WTC11 (cell line): ENCODE data around the gene PER1. TPM values are rescaled to one million over a fixed set of nuclear protein-coding genes. Genes with fewer than 3 reads are reported as not detected.

ENCODE experiments used
- ARID4B ChIP-seq: sonication (generic); formaldehyde crosslinking; IDR thresholded peaks from 2 replicates; pipeline ENCODE4 v1.8.0; 2023; ENCODE audit warnings: missing genetic modification reagents, mild to moderate bottlenecking, borderline replicate concordance
- ATF6 ChIP-seq: sonication (generic); formaldehyde crosslinking; IDR thresholded peaks from 2 replicates; pipeline ENCODE4 v1.8.1; 2023; ENCODE audit warnings: mild to moderate bottlenecking, missing genetic modification reagents
- CREM ChIP-seq: sonication (generic); formaldehyde crosslinking; IDR thresholded peaks from 2 replicates; pipeline ENCODE4 v1.8.1; 2022; ENCODE audit warnings: mild to moderate bottlenecking, missing genetic modification reagents, moderate library complexity
- E2F4 ChIP-seq: sonication (generic); formaldehyde crosslinking; IDR thresholded peaks from 2 replicates; pipeline ENCODE4 v1.8.1; 2022; ENCODE audit warnings: low read depth, mild to moderate bottlenecking, moderate library complexity, missing genetic modification reagents, borderline replicate concordance
- ELF4 ChIP-seq: sonication (generic); formaldehyde crosslinking; IDR thresholded peaks from 2 replicates; pipeline ENCODE4 v1.8.1; 2022; ENCODE audit warnings: low read depth, mild to moderate bottlenecking, moderate library complexity, missing genetic modification reagents
- ERG ChIP-seq: fragments of 250-450 bp; sonication (Bioruptor Pico); IDR thresholded peaks from 2 replicates; pipeline ENCODE4 v1.8.0; 2021; ENCODE audit warnings: mild to moderate bottlenecking
- ESRRA ChIP-seq: sonication (generic); formaldehyde crosslinking; IDR thresholded peaks from 2 replicates; pipeline ENCODE4 v1.8.1; 2022; ENCODE audit warnings: mild to moderate bottlenecking, missing genetic modification reagents, borderline replicate concordance
- FOXP1 ChIP-seq: sonication (generic); formaldehyde crosslinking; IDR thresholded peaks from 2 replicates; pipeline ENCODE4 v1.8.0; 2022; ENCODE audit warnings: missing genetic modification reagents, mild to moderate bottlenecking, moderate library complexity, borderline replicate concordance
- GRHL2 ChIP-seq: fragments of 250-450 bp; sonication (Bioruptor Pico); IDR thresholded peaks from 2 replicates; pipeline ENCODE4 v1.8.0; 2022; ENCODE audit warnings: mild to moderate bottlenecking, moderate library complexity; ENCODE audit not compliant: insufficient replicate concordance, severe bottlenecking
- HMGA2 ChIP-seq: fragments of 250-450 bp; sonication (Bioruptor Pico); IDR thresholded peaks from 2 replicates; pipeline ENCODE4 v1.4.0; 2021; ENCODE audit warnings: mild to moderate bottlenecking, moderate library complexity
- HMGXB4 ChIP-seq: sonication (generic); formaldehyde crosslinking; IDR thresholded peaks from 2 replicates; pipeline ENCODE4 v1.8.1; 2023; ENCODE audit warnings: mild to moderate bottlenecking, moderate library complexity, missing genetic modification reagents
- JAZF1 ChIP-seq: fragments of 250-450 bp; sonication (Bioruptor Pico); IDR thresholded peaks from 2 replicates; pipeline ENCODE4 v1.9.0; 2021; ENCODE audit warnings: moderate library complexity, mild to moderate bottlenecking, inconsistent platforms
- MXD4 ChIP-seq: fragments of 250-450 bp; sonication (Bioruptor Pico); IDR thresholded peaks from 2 replicates; pipeline ENCODE4 v1.8.0; 2021; ENCODE audit warnings: mild to moderate bottlenecking, moderate library complexity, borderline replicate concordance
- MYBL2 ChIP-seq: sonication (generic); formaldehyde crosslinking; IDR thresholded peaks from 2 replicates; pipeline ENCODE4 v1.8.1; 2023; ENCODE audit warnings: mild to moderate bottlenecking, moderate library complexity, missing genetic modification reagents
- NR1H2 ChIP-seq: sonication (generic); formaldehyde crosslinking; IDR thresholded peaks from 2 replicates; pipeline ENCODE4 v1.9.0; 2021; ENCODE audit warnings: mild to moderate bottlenecking, moderate library complexity, missing genetic modification reagents
- NR3C1 ChIP-seq: sonication (generic); formaldehyde crosslinking; conservative IDR thresholded peaks from 2 replicates; pipeline ENCODE4 v1.8.1; 2023; ENCODE audit warnings: low read depth, mild to moderate bottlenecking, missing genetic modification reagents
- RELA ChIP-seq: sonication (generic); formaldehyde crosslinking; IDR thresholded peaks from 2 replicates; pipeline ENCODE4 v1.8.1; 2022; ENCODE audit warnings: missing genetic modification reagents, mild to moderate bottlenecking, borderline replicate concordance
- SMAD3 ChIP-seq: sonication (generic); formaldehyde crosslinking; IDR thresholded peaks from 2 replicates; pipeline ENCODE4 v1.8.0; 2022; ENCODE audit warnings: missing genetic modification reagents, mild to moderate bottlenecking, borderline replicate concordance
- SMAD4 ChIP-seq: sonication (generic); formaldehyde crosslinking; IDR thresholded peaks from 2 replicates; pipeline ENCODE4 v1.8.0; 2022; ENCODE audit warnings: mild to moderate bottlenecking, missing genetic modification reagents
- SOX15 ChIP-seq: fragments of 250-450 bp; sonication (Bioruptor Pico); IDR thresholded peaks from 2 replicates; pipeline ENCODE4 v1.9.0; 2021; ENCODE audit warnings: mild to moderate bottlenecking
- TEAD1 ChIP-seq: sonication (generic); formaldehyde crosslinking; IDR thresholded peaks from 2 replicates; pipeline ENCODE4 v1.8.0; 2022; ENCODE audit warnings: mild to moderate bottlenecking, missing genetic modification reagents
- TEAD4 ChIP-seq: sonication (generic); formaldehyde crosslinking; IDR thresholded peaks from 2 replicates; pipeline ENCODE4 v1.8.0; 2022; ENCODE audit warnings: mild to moderate bottlenecking, missing genetic modification reagents
- TP53 ChIP-seq: sonication (generic); formaldehyde crosslinking; IDR thresholded peaks from 2 replicates; pipeline ENCODE4 v1.8.1; 2023; ENCODE audit warnings: mild to moderate bottlenecking, missing genetic modification reagents
- ZNF219 ChIP-seq: sonication (generic); formaldehyde crosslinking; IDR thresholded peaks from 2 replicates; pipeline ENCODE4 v1.8.0; 2023; ENCODE audit warnings: missing genetic modification reagents, mild to moderate bottlenecking, borderline replicate concordance
- ZNF317 ChIP-seq: sonication (generic); formaldehyde crosslinking; IDR thresholded peaks from 2 replicates; pipeline ENCODE4 v1.8.1; 2023; ENCODE audit warnings: low read depth, mild to moderate bottlenecking, moderate library complexity, missing genetic modification reagents, borderline replicate concordance
- ZNF423 ChIP-seq: fragments of 250-450 bp; sonication (Bioruptor Pico); IDR thresholded peaks from 2 replicates; pipeline ENCODE4 v2.1.2; 2022; ENCODE audit warnings: mild to moderate bottlenecking, moderate library complexity
- ZNF512 ChIP-seq: sonication (generic); formaldehyde crosslinking; IDR thresholded peaks from 2 replicates; pipeline ENCODE4 v1.8.1; 2022; ENCODE audit warnings: missing genetic modification reagents, borderline replicate concordance
- total RNA-seq: library from RNA; stranded (reverse); gene quantifications from 3 replicates; pipeline ENCODE4 v1.2.3, GENCODE V29; 2021

The PER1 gene
- total RNA-seq, 1 experiment from 2014 or later, result 46.9 TPM

- TF ChIP-seq HMGA2 (CRISPR knock-in tag) (no peak), JAZF1 (CRISPR knock-in tag) (no peak), HMGXB4 (CRISPR knock-in tag) (peak; percentile 98), ERG (no peak), ELF4 (CRISPR knock-in tag) (no peak), ARID4B (no peak), E2F4 (CRISPR knock-in tag) (peak; percentile 52; the same call in 1 of the 2 replicates), SOX15 (CRISPR knock-in tag) (no peak), NR3C1 (CRISPR knock-in tag) (no peak), SMAD4 (CRISPR knock-in tag) (no peak), ATF6 (no peak), MXD4 (CRISPR knock-in tag) (no peak), FOXP1 (CRISPR knock-in tag) (peak; percentile 94), NR1H2 (CRISPR knock-in tag) (no peak), ZNF512 (CRISPR knock-in tag) (no peak), ZNF317 (no peak), ESRRA (CRISPR knock-in tag) (no peak), RELA (CRISPR knock-in tag) (0 out of 2 replicates have a peak, but pooled peaks have one; percentile 75), ZNF219 (CRISPR knock-in tag) (no peak), TEAD4 (CRISPR knock-in tag) (no peak), SMAD3 (CRISPR knock-in tag) (no peak), MYBL2 (CRISPR knock-in tag) (peak; percentile 79; the same call in 1 of the 2 replicates), ZNF423 (CRISPR knock-in tag) (0 out of 2 replicates have a peak, but pooled peaks have one; percentile 27), TP53 (CRISPR knock-in tag) (no peak; the same call in 1 of the 2 replicates), GRHL2 (CRISPR knock-in tag) (no peak), TEAD1 (CRISPR knock-in tag) (no peak), CREM (CRISPR knock-in tag) (no peak)
Observed at GRCh38 chr17:8109661-8110455, 42.3 kb downstream of the PER1 start (continued).
